WTC11 (cell line): ENCODE measurements around the gene SOWAHA. TPM values are rescaled to one million over a fixed set of nuclear protein-coding genes. Genes with fewer than 3 reads are reported as not detected.

Source experiments
- ATF2 ChIP-seq: sonication (generic); formaldehyde crosslinking; IDR thresholded peaks from 2 replicates; pipeline ENCODE4 v1.8.1; 2022; ENCODE audit warnings: low read depth, missing genetic modification reagents, borderline replicate concordance
- ATF6 ChIP-seq: sonication (generic); formaldehyde crosslinking; IDR thresholded peaks from 2 replicates; pipeline ENCODE4 v1.8.1; 2023; ENCODE audit warnings: mild to moderate bottlenecking, missing genetic modification reagents
- CREB1 ChIP-seq: sonication (generic); formaldehyde crosslinking; IDR thresholded peaks from 2 replicates; pipeline ENCODE4 v1.8.0; 2023; ENCODE audit warnings: mild to moderate bottlenecking, missing genetic modification reagents
- ETV6 ChIP-seq: sonication (generic); formaldehyde crosslinking; IDR thresholded peaks from 2 replicates; pipeline ENCODE4 v1.8.1; 2022; ENCODE audit warnings: mild to moderate bottlenecking, missing genetic modification reagents
- FOXJ3 ChIP-seq: sonication (generic); formaldehyde crosslinking; IDR thresholded peaks from 2 replicates; pipeline ENCODE4 v1.9.0; 2021; ENCODE audit warnings: missing genetic modification reagents, mild to moderate bottlenecking, borderline replicate concordance
- FOXP4 ChIP-seq: sonication (generic); formaldehyde crosslinking; IDR thresholded peaks from 2 replicates; pipeline ENCODE4 v1.8.0; 2022; ENCODE audit warnings: mild to moderate bottlenecking, missing genetic modification reagents
- GRHL2 ChIP-seq: fragments of 250-450 bp; sonication (Bioruptor Pico); IDR thresholded peaks from 2 replicates; pipeline ENCODE4 v1.8.0; 2022; ENCODE audit warnings: mild to moderate bottlenecking, moderate library complexity; ENCODE audit not compliant: insufficient replicate concordance, severe bottlenecking
- JAZF1 ChIP-seq: fragments of 250-450 bp; sonication (Bioruptor Pico); IDR thresholded peaks from 2 replicates; pipeline ENCODE4 v1.9.0; 2021; ENCODE audit warnings: moderate library complexity, mild to moderate bottlenecking, inconsistent platforms
- MXD4 ChIP-seq: fragments of 250-450 bp; sonication (Bioruptor Pico); IDR thresholded peaks from 2 replicates; pipeline ENCODE4 v1.8.0; 2021; ENCODE audit warnings: mild to moderate bottlenecking, moderate library complexity, borderline replicate concordance
- NFYB ChIP-seq: sonication (generic); formaldehyde crosslinking; conservative IDR thresholded peaks from 2 replicates; pipeline ENCODE4 v1.8.0; 2022; ENCODE audit warnings: low read depth, missing genetic modification reagents
- NR3C1 ChIP-seq: sonication (generic); formaldehyde crosslinking; conservative IDR thresholded peaks from 2 replicates; pipeline ENCODE4 v1.8.1; 2023; ENCODE audit warnings: low read depth, mild to moderate bottlenecking, missing genetic modification reagents
- SMAD4 ChIP-seq: sonication (generic); formaldehyde crosslinking; IDR thresholded peaks from 2 replicates; pipeline ENCODE4 v1.8.0; 2022; ENCODE audit warnings: mild to moderate bottlenecking, missing genetic modification reagents
- SOX15 ChIP-seq: fragments of 250-450 bp; sonication (Bioruptor Pico); IDR thresholded peaks from 2 replicates; pipeline ENCODE4 v1.9.0; 2021; ENCODE audit warnings: mild to moderate bottlenecking
- ZNF317 ChIP-seq: sonication (generic); formaldehyde crosslinking; IDR thresholded peaks from 2 replicates; pipeline ENCODE4 v1.8.1; 2023; ENCODE audit warnings: low read depth, mild to moderate bottlenecking, moderate library complexity, missing genetic modification reagents, borderline replicate concordance
- ZNF416 ChIP-seq: fragments of 250-450 bp; sonication (Bioruptor Pico); IDR thresholded peaks from 2 replicates; pipeline ENCODE4 v1.9.0; 2021; ENCODE audit warnings: mild to moderate bottlenecking, inconsistent platforms
- ZNF425 ChIP-seq: fragments of 250-450 bp; sonication (Bioruptor Pico); conservative IDR thresholded peaks from 2 replicates; pipeline ENCODE4 v1.9.0; 2021; ENCODE audit warnings: mild to moderate bottlenecking
- ZNF512 ChIP-seq: sonication (generic); formaldehyde crosslinking; IDR thresholded peaks from 2 replicates; pipeline ENCODE4 v1.8.1; 2022; ENCODE audit warnings: missing genetic modification reagents, borderline replicate concordance
- ZNF532 ChIP-seq: fragments of 250-450 bp; sonication (Bioruptor Pico); IDR thresholded peaks from 2 replicates; pipeline ENCODE4 v1.9.0; 2021; ENCODE audit warnings: mild to moderate bottlenecking, borderline replicate concordance
- ZSCAN18 ChIP-seq: fragments of 250-450 bp; sonication (Bioruptor Pico); IDR thresholded peaks from 2 replicates; pipeline ENCODE4 v2.1.2; 2022; ENCODE audit warnings: mild to moderate bottlenecking, moderate library complexity
- total RNA-seq: library from RNA; stranded (reverse); gene quantifications from 3 replicates; pipeline ENCODE4 v1.2.3, GENCODE V29; 2021
- TF ChIP-seq, protein P1 (sequence below): sonication (generic); formaldehyde crosslinking; IDR thresholded peaks from 2 replicates; pipeline ENCODE4 v1.8.1; 2023; ENCODE audit warnings: mild to moderate bottlenecking, missing genetic modification reagents, moderate library complexity
- TF ChIP-seq, protein P2 (sequence below): sonication (generic); formaldehyde crosslinking; IDR thresholded peaks from 2 replicates; pipeline ENCODE4 v1.8.0; 2023; ENCODE audit warnings: missing genetic modification reagents

SOWAHA gene
- total RNA-seq, 1 experiment from 2014 or later, result 0.11 TPM

- TF ChIP-seq SOX15 (CRISPR knock-in tag) (no peak), MXD4 (CRISPR knock-in tag) (no peak), ZNF317 (CRISPR knock-in tag) (0 out of 2 replicates have a peak, but pooled peaks have one; percentile 3), ZNF416 (CRISPR knock-in tag) (no peak), ZNF425 (CRISPR knock-in tag) (no peak), FOXP4 (0 out of 2 replicates have a peak, but pooled peaks have one; percentile 26), NR3C1 (CRISPR knock-in tag) (no peak), FOXJ3 (no peak), ATF2 (CRISPR knock-in tag) (no peak), ZNF512 (CRISPR knock-in tag) (no peak), ZNF532 (CRISPR knock-in tag) (no peak), ETV6 (CRISPR knock-in tag) (0 out of 2 replicates have a peak, but pooled peaks have one; percentile 59), CREB1 (CRISPR knock-in tag) (no peak), SMAD4 (CRISPR knock-in tag) (no peak), JAZF1 (CRISPR knock-in tag) (no peak), ZSCAN18 (CRISPR knock-in tag) (no peak), GRHL2 (no peak), ATF6 (CRISPR knock-in tag) (no peak), NFYB (CRISPR knock-in tag) (no peak)
- TF ChIP-seq, protein P1, sequence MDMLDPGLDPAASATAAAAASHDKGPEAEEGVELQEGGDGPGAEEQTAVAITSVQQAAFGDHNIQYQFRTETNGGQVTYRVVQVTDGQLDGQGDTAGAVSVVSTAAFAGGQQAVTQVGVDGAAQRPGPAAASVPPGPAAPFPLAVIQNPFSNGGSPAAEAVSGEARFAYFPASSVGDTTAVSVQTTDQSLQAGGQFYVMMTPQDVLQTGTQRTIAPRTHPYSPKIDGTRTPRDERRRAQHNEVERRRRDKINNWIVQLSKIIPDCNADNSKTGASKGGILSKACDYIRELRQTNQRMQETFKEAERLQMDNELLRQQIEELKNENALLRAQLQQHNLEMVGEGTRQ (CRISPR knock-in tag), result no peak
- TF ChIP-seq, protein P2, sequence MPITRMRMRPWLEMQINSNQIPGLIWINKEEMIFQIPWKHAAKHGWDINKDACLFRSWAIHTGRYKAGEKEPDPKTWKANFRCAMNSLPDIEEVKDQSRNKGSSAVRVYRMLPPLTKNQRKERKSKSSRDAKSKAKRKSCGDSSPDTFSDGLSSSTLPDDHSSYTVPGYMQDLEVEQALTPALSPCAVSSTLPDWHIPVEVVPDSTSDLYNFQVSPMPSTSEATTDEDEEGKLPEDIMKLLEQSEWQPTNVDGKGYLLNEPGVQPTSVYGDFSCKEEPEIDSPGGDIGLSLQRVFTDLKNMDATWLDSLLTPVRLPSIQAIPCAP, result no peak
These were observed 17.5 kb downstream of the SOWAHA start, which contains the start of gene SHROOM1 (continued) for GRCh38 chr5:132830436-132831094.
